ENCODE data around the gene PAK4. TPM values are rescaled to one million over a fixed set of nuclear protein-coding genes. Genes with fewer than 3 reads are reported as not detected.

The PAK4 gene
- total RNA-seq, 5 donors from 2014 or later (not counting 1 experiment from before 2014, with no cell fraction given): 8.6 to 16.8 (median 12.9) TPM

- Mint-ChIP-seq H3K4me1 (peaks cover 3 to 7% (median 6%) of the 10 kb centered on the region in 3 donors), H3K36me3 (no peaks in the 10 kb centered on the region), H3K4me3 (no peak overlapping the region), H3K27me3 (peaks cover 0 to 2% of the 10 kb centered on the region in 2 donors), H3K9me3 (no peaks in the 10 kb centered on the region), H3K27ac (no peak overlapping the region)
- Histone ChIP-seq H3K9me3 (no peaks in the 10 kb centered on the region), H3K4me1 (ENCODE audit: control insufficient read depth in 1 of 2, extremely low read depth in 1 of 2, insufficient read depth in 2 of 2, low read length in 2 of 2) (peaks cover 0 to 8% of the 10 kb centered on the region in 2 experiments), H3K27ac (ENCODE audit: low read length) (no peak overlapping the region), H3K4me3 (ENCODE audit: control insufficient read depth in 1 of 2, extremely low read depth in 1 of 2, low read length in 1 of 2) (no peak overlapping the region), H3K36me3 (ENCODE audit: control insufficient read depth in 2 of 2, extremely low read depth in 1 of 2, insufficient read depth in 1 of 2, low read length in 1 of 2) (no peaks in the 10 kb centered on the region), H3K27me3 (replicated peaks in 1 of 2; ENCODE audit: control insufficient read depth in 2 of 2, extremely low read depth in 1 of 2, insufficient read depth in 2 of 2, low read length in 1 of 2) (peaks cover 0 to 14% of the 10 kb centered on the region in 2 experiments)
- ChIA-PET CTCF (no interaction called here), POLR2A (no interaction called here)
- 69% methylated on average over 5 of the region's 7 CpGs for WGBS (ENCODE audit: insufficient coverage)
- DNase-seq (no peak), ATAC-seq (replicated peaks in 1 of 4) (no peak)
Observed at GRCh38 chr19:39106194-39106593, 19.4 kb upstream of the PAK4 start.

DNA sequence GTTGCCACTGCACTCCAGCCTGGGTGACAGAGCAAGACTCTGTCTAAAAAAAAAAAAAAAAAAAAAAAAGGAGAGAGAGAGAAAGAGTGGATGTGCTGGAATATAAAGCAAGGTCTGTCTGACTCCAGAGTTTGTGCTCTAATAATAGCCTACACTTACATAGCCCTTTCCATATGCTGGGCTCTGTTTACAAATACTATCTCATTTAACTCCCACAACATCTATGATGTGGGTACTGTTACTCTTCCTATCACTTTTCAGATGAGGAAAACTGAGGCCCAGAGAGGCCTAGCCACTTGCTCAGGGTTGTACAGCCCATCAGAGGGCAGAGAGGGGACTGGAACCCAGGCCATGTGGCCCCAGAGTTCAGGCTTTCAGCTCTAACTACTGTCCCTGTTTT is 15.9 kb upstream of the PAK4 start:
- Mint-ChIP-seq H3K4me3 (no peak overlapping the region), H3K9me3 (no peaks in the 10 kb centered on the region), H3K27ac (no peak overlapping the region), H3K4me1 (peaks cover 3 to 7% (median 6%) of the 10 kb centered on the region in 3 donors), H3K27me3 (peaks cover 0 to 4% of the 10 kb centered on the region in 2 donors), H3K36me3 (no peaks in the 10 kb centered on the region)
- DNase-seq (no peak), ATAC-seq (replicated peaks in 1 of 4) (no peak)
- Histone ChIP-seq H3K4me1 (ENCODE audit: control insufficient read depth in 1 of 2, extremely low read depth in 1 of 2, insufficient read depth in 2 of 2, low read length in 2 of 2) (peaks cover 0 to 8% of the 10 kb centered on the region in 2 experiments), H3K9me3 (no peaks in the 10 kb centered on the region), H3K36me3 (ENCODE audit: control insufficient read depth in 2 of 2, extremely low read depth in 1 of 2, insufficient read depth in 1 of 2, low read length in 1 of 2) (no peaks in the 10 kb centered on the region), H3K27me3 (replicated peaks in 1 of 2; ENCODE audit: control insufficient read depth in 2 of 2, extremely low read depth in 1 of 2, insufficient read depth in 2 of 2, low read length in 1 of 2) (peaks cover 0 to 28% of the 10 kb centered on the region in 2 experiments), H3K27ac (ENCODE audit: low read length) (no peak overlapping the region), H3K4me3 (ENCODE audit: control insufficient read depth in 1 of 2, extremely low read depth in 1 of 2, low read length in 1 of 2) (no peak overlapping the region)
- CTCF ChIA-PET: interaction anchor here (0.6 to 0.7 kb wide), 3 partner anchors 9 to 271 kb away, joined by 3 to 5 read pairs (median 5); no protein-coding TSS in a partner anchor
- POLR2A ChIA-PET: no interaction called here

- ATAC-seq (replicated peaks in 1 of 4): peak; percentile 75 to 89 (median 82)
- Mint-ChIP-seq H3K4me1 (peaks cover 3 to 7% (median 6%) of the 10 kb centered on the region in 3 donors), H3K4me3 (no peak overlapping the region), H3K36me3 (no peaks in the 10 kb centered on the region), H3K27ac (no peak overlapping the region), H3K9me3 (no peaks in the 10 kb centered on the region), H3K27me3 (peaks cover 4% of the 10 kb centered on the region in 2 donors)
- WGBS (ENCODE audit: insufficient coverage): 16% methylated on average over 13 of the region's 16 CpGs
- ChIA-PET POLR2A (interaction anchor here in 1 of 2 donors (0.7 kb wide), 1 partner anchor 36 kb away, joined by 3 read pairs; no protein-coding TSS in a partner anchor), CTCF (interaction anchor here (0.5 to 0.7 kb wide), 4 partner anchors 8 to 1805 kb away, joined by 3 to 5 read pairs (median 4); no protein-coding TSS in a partner anchor)
- DNase-seq: peak; percentile 10 to 81 (median 63)
- H3K27me3 ChIP-seq (replicated peaks in 1 of 2; ENCODE audit: control insufficient read depth in 2 of 2, extremely low read depth in 1 of 2, insufficient read depth in 2 of 2, low read length in 1 of 2): peaks cover 0 to 29% of the 10 kb centered on the region in 2 experiments
- no peaks in the 10 kb centered on the region for H3K9me3 ChIP-seq
- no peak overlapping the region for H3K4me3 ChIP-seq (ENCODE audit: control insufficient read depth in 1 of 2, extremely low read depth in 1 of 2, low read length in 1 of 2)
- no peak overlapping the region for H3K27ac ChIP-seq (ENCODE audit: low read length)
- H3K36me3 ChIP-seq (ENCODE audit: control insufficient read depth in 2 of 2, extremely low read depth in 1 of 2, insufficient read depth in 1 of 2, low read length in 1 of 2): no peaks in the 10 kb centered on the region
- H3K4me1 ChIP-seq (ENCODE audit: control insufficient read depth in 1 of 2, extremely low read depth in 1 of 2, insufficient read depth in 2 of 2, low read length in 2 of 2): peaks cover 0 to 8% of the 10 kb centered on the region in 2 experiments
Observed at GRCh38 chr19:39110263-39110967, 15.2 kb upstream of the PAK4 start.

DNA sequence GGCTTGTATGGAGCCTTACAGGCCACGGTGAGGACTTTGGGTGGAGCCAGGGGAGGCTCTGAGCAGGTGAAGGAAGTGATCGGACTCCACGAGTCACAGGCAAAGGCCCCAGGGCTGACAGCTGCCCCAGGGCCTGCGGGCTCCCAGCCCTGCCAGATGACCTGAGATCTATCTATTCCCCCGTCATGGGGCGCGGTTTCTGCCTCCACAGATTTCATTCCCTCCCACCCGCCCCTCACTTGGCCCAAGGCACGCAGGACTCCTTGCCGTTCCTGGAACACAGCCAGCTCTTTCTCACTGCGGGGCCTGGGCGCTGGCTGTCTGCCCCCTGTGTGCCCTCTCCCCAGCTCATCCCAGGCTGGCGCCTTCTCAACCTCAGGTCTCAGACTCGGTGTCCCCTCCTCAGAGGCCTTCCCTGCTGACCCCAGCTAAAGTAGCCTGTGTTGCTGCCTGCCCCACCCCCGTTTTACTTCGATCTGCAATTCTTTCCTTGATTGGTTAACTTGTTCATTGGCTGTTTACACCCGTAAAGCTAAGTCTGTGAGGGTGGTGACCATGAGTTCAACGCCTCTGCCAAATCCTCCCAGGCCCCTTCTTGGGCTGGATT is 13.9 kb upstream of the PAK4 start:
- WGBS (ENCODE audit: insufficient coverage): 79% methylated on average over 6 of the region's 18 CpGs
- H3K4me3 ChIP-seq (ENCODE audit: control insufficient read depth in 1 of 2, extremely low read depth in 1 of 2, low read length in 1 of 2): no peak overlapping the region
- ChIA-PET CTCF (interaction anchor here in 1 of 2 donors (0.5 to 0.6 kb wide), 3 partner anchors 9 to 98 kb away, joined by 4 to 6 read pairs (median 4); no protein-coding TSS in a partner anchor), POLR2A (no interaction called here)
- peaks cover 0 to 8% of the 10 kb centered on the region in 2 experiments for H3K4me1 ChIP-seq (ENCODE audit: control insufficient read depth in 1 of 2, extremely low read depth in 1 of 2, insufficient read depth in 2 of 2, low read length in 2 of 2)
- no peak for ATAC-seq (replicated peaks in 1 of 4)
- H3K36me3 Mint-ChIP-seq: no peaks in the 10 kb centered on the region
- H3K36me3 ChIP-seq (ENCODE audit: control insufficient read depth in 2 of 2, extremely low read depth in 1 of 2, insufficient read depth in 1 of 2, low read length in 1 of 2): no peaks in the 10 kb centered on the region
- H3K4me1 Mint-ChIP-seq: peaks cover 3 to 7% (median 6%) of the 10 kb centered on the region in 3 donors
- no peak overlapping the region for H3K27ac ChIP-seq (ENCODE audit: low read length)
- peaks cover 4% of the 10 kb centered on the region in 2 donors for H3K27me3 Mint-ChIP-seq
- no peak overlapping the region for H3K4me3 Mint-ChIP-seq
- H3K9me3 ChIP-seq: no peaks in the 10 kb centered on the region
- DNase-seq: no peak
- no peaks in the 10 kb centered on the region for H3K9me3 Mint-ChIP-seq
- no peak overlapping the region for H3K27ac Mint-ChIP-seq
- H3K27me3 ChIP-seq (replicated peaks in 1 of 2; ENCODE audit: control insufficient read depth in 2 of 2, extremely low read depth in 1 of 2, insufficient read depth in 2 of 2, low read length in 1 of 2): peaks cover 0 to 33% of the 10 kb centered on the region in 2 experiments

DNA sequence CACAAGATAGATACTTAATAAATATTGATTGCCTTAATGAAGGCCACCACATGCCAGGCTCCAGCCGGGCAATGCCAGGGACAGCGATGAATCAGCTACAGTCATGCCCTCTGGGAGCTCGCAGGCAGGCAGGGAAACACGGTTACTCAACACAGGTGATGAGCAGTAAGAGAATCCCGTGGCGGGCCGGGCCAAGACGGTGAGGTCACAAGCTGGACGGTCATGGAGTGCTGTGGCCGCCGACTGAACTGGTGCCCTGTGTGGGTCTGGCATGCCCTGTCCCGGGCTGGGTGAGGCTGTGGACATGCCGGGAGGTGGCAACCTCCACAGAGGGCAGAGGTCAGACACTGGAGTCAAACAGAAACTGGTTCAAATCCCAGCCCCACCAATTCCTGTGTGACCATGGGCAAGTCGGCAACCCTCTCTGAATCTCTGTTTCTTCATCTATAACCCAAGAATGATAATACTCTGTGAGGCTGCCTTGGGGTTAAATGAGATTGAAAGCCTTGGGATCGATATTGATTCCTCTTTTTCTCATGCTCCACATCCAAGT is 13.2 kb upstream of the PAK4 start:
- no peak overlapping the region for H3K4me3 Mint-ChIP-seq
- H3K27me3 Mint-ChIP-seq: peaks cover 4% of the 10 kb centered on the region in 2 donors
- POLR2A ChIA-PET: interaction anchor here in 1 of 2 donors (0.5 kb wide), 1 partner anchor 976 kb away, joined by 3 read pairs; no protein-coding TSS in a partner anchor
- no peaks in the 10 kb centered on the region for H3K36me3 Mint-ChIP-seq
- Histone ChIP-seq H3K36me3 (ENCODE audit: control insufficient read depth in 2 of 2, extremely low read depth in 1 of 2, insufficient read depth in 1 of 2, low read length in 1 of 2) (no peaks in the 10 kb centered on the region), H3K27ac (ENCODE audit: low read length) (no peak overlapping the region), H3K27me3 (replicated peaks in 1 of 2; ENCODE audit: control insufficient read depth in 2 of 2, extremely low read depth in 1 of 2, insufficient read depth in 2 of 2, low read length in 1 of 2) (peaks cover 0 to 30% of the 10 kb centered on the region in 2 experiments), H3K4me1 (ENCODE audit: control insufficient read depth in 1 of 2, extremely low read depth in 1 of 2, insufficient read depth in 2 of 2, low read length in 2 of 2) (peaks cover 0 to 8% of the 10 kb centered on the region in 2 experiments), H3K9me3 (no peaks in the 10 kb centered on the region), H3K4me3 (ENCODE audit: control insufficient read depth in 1 of 2, extremely low read depth in 1 of 2, low read length in 1 of 2) (no peak overlapping the region)
- 89% methylated on average over 10 of the region's 15 CpGs for WGBS (ENCODE audit: insufficient coverage)
- ATAC-seq (replicated peaks in 1 of 4) (no peak), DNase-seq (no peak)
- H3K4me1 Mint-ChIP-seq: peaks cover 3 to 7% (median 6%) of the 10 kb centered on the region in 3 donors
- no peaks in the 10 kb centered on the region for H3K9me3 Mint-ChIP-seq
- no peak overlapping the region for H3K27ac Mint-ChIP-seq
- CTCF ChIA-PET: interaction anchor here in 1 of 2 donors (0.6 to 0.7 kb wide), 2 partner anchors 10 to 214 kb away, joined by 4 to 6 read pairs; no protein-coding TSS in a partner anchor

DNA sequence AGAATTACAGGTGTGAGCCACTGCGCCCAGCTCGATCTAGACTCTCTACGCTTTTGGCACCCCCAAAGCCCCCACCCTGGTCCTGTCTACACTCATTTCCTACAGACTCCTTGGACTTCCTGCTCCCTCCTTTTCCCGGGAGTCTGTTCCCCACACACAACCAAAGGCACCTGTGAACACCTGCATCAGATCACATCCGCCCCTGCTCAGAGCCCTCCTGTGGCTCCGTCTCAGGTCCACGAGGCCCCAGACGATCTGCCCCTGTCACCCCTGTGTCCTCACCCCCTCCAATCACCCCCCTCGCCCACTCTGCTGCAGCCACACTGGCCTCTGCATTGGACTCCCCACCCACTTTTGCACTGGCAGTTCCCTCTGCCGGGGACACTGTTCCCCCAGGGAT is 12.4 kb upstream of the PAK4 start:
- H3K36me3 Mint-ChIP-seq: no peaks in the 10 kb centered on the region
- no peak overlapping the region for H3K4me3 Mint-ChIP-seq
- H3K27me3 ChIP-seq (replicated peaks in 1 of 2; ENCODE audit: control insufficient read depth in 2 of 2, extremely low read depth in 1 of 2, insufficient read depth in 2 of 2, low read length in 1 of 2): peaks cover 0 to 28% of the 10 kb centered on the region in 2 experiments
- H3K27ac Mint-ChIP-seq: no peak overlapping the region
- ATAC-seq (replicated peaks in 1 of 4) (no peak), DNase-seq (no peak)
- H3K4me1 Mint-ChIP-seq: peaks cover 3 to 7% (median 6%) of the 10 kb centered on the region in 3 donors
- no peak overlapping the region for H3K27ac ChIP-seq (ENCODE audit: low read length)
- no peak overlapping the region for H3K4me3 ChIP-seq (ENCODE audit: control insufficient read depth in 1 of 2, extremely low read depth in 1 of 2, low read length in 1 of 2)
- WGBS (ENCODE audit: insufficient coverage): 83% methylated on average over 10 of the region's 10 CpGs
- H3K9me3 ChIP-seq: no peaks in the 10 kb centered on the region
- no peaks in the 10 kb centered on the region for H3K9me3 Mint-ChIP-seq
- POLR2A ChIA-PET: no interaction called here
- H3K4me1 ChIP-seq (ENCODE audit: control insufficient read depth in 1 of 2, extremely low read depth in 1 of 2, insufficient read depth in 2 of 2, low read length in 2 of 2): peaks cover 0 to 8% of the 10 kb centered on the region in 2 experiments
- H3K36me3 ChIP-seq (ENCODE audit: control insufficient read depth in 2 of 2, extremely low read depth in 1 of 2, insufficient read depth in 1 of 2, low read length in 1 of 2): no peaks in the 10 kb centered on the region
- peaks cover 4% of the 10 kb centered on the region in 2 donors for H3K27me3 Mint-ChIP-seq
- CTCF ChIA-PET: interaction anchor here in 1 of 2 donors (0.7 kb wide), 1 partner anchor 214 kb away, joined by 6 read pairs; no protein-coding TSS in a partner anchor
